K562 (cell line): ENCODE measurements around the gene ATXN7. TPM values are rescaled to one million over a fixed set of nuclear protein-coding genes. Genes with fewer than 3 reads are reported as not detected.

Experiments used
- ATAC-seq: fragments of 200-7000 bp; cut with Tn5 transposase; 3 replicates; pipeline ENCODE4 v1.9.1; 2020; ENCODE audit warnings: moderate library complexity
- BruUV-seq: library from RNA; stranded (reverse); fragments of 400-500 nt; replicated peaks from 2 replicates; lab custom pipeline; 2021; lab: Mats Ljungman, UMichigan
- CTCF ChIA-PET: fragments of 300-600 bp; formaldehyde crosslinking; extraction: SDS; loops from one replicate; lab custom pipeline; 2021; ENCODE audit warnings: low intra/inter-chr PET ratio; lab: Yijun Ruan, JAX
- POLR2A ChIA-PET: fragments of 300-600, 350-650 bp; sonication (Branson Sonifier 250); formaldehyde crosslinking; extraction: SDS; loops from one replicate; lab custom pipeline; 2021; ENCODE audit warnings: antibody characterized with exemption, inconsistent platforms; lab: Yijun Ruan, JAX
- DNase-seq, 4 experiments: peaks; one replicate each; pipeline versions ENCODE4 v3.0.0 to v3.0.0-alpha.2; 2011 to 2018; ENCODE audit warnings: low spot score in 3 of 4, mixed read lengths in 3 of 4; ENCODE audit errors: extremely low read depth in 1 of 4
- FAIRE-seq: peaks from 2 replicates; lab custom pipeline; 2011; peaks lifted over from hg19 to GRCh38; lab: Jason Lieb, UNC
- H2AFZ ChIP-seq: 2 replicates; pipeline ENCODE4 v1.6.0; 2011; ENCODE audit warnings: low read depth, low read length, control low read depth, inconsistent platforms
- H3K27ac ChIP-seq: fragments of 200-600 bp; 3 replicates; pipeline ENCODE4 v1.8.0; 2011; ENCODE audit warnings: low read depth, mild to moderate bottlenecking, control low read depth, inconsistent platforms, low read length, moderate library complexity, mixed read lengths; ENCODE audit errors: extremely low read depth
- H3K27me3 ChIP-seq, 2 experiments: fragments of 300-600 bp in 1 of 2; 2 replicates in 1 of 2; 3 replicates in 1 of 2; pipeline versions ENCODE4 v1.6.0 to v1.8.0; 2011; ENCODE audit warnings: inconsistent platforms in 2 of 2, low read length in 2 of 2, mild to moderate bottlenecking in 1 of 2, mixed read lengths in 1 of 2, moderate library complexity in 1 of 2; ENCODE audit not compliant: control insufficient read depth in 2 of 2, insufficient read depth in 2 of 2
- H3K36me3 ChIP-seq: fragments of 300-600 bp; 3 replicates; pipeline ENCODE4 v1.8.0; 2011; ENCODE audit warnings: mild to moderate bottlenecking, low read length, inconsistent platforms; ENCODE audit not compliant: control insufficient read depth, insufficient read depth
- H3K4me1 ChIP-seq, 2 experiments: fragments of 200-600 bp in 1 of 2; replicated peaks in 1 of 2; 2 replicates in 1 of 2; 3 replicates in 1 of 2; pipeline versions ENCODE4 v1.5.1 to v1.8.0; 2011; ENCODE audit warnings: inconsistent platforms in 2 of 2, low read length in 2 of 2, mild to moderate bottlenecking in 1 of 2, mixed read lengths in 1 of 2, moderate library complexity in 1 of 2; ENCODE audit not compliant: control insufficient read depth in 2 of 2, insufficient read depth in 2 of 2
- H3K4me2 ChIP-seq: 2 replicates; pipeline ENCODE4 v1.6.1; 2011; ENCODE audit warnings: low read length, control low read depth, inconsistent platforms, mixed read lengths; ENCODE audit not compliant: insufficient read depth
- H3K4me3 ChIP-seq: fragments of 200-600 bp; sonication (generic), shearing (Covaris generic); 2 replicates; pipeline ENCODE4 v1.5.1; 2016; ENCODE audit warnings: control low read depth, inconsistent platforms
- H3K79me2 ChIP-seq: fragments of 200-600 bp; 3 replicates; pipeline ENCODE4 v1.8.0; 2011; ENCODE audit warnings: low read length, inconsistent platforms; ENCODE audit not compliant: control insufficient read depth, insufficient read depth
- H3K9ac ChIP-seq, 2 experiments: 2 replicates each; pipeline versions ENCODE4 v1.6.0 to v1.6.1; 2011; ENCODE audit warnings: low read depth in 2 of 2, low read length in 2 of 2, control low read depth in 1 of 2, inconsistent platforms in 1 of 2, mild to moderate bottlenecking in 1 of 2, mixed read lengths in 1 of 2; ENCODE audit not compliant: insufficient read depth in 1 of 2
- H3K9me1 ChIP-seq: one replicate; pipeline ENCODE4 v1.6.0; 2011; ENCODE audit warnings: inconsistent platforms, mild to moderate bottlenecking, low read length, moderate library complexity; ENCODE audit not compliant: control insufficient read depth, insufficient read depth
- H3K9me3 ChIP-seq: replicated peaks from 2 replicates; pipeline ENCODE4 v1.5.1; 2011; ENCODE audit warnings: low read depth, low read length, inconsistent platforms; ENCODE audit not compliant: control insufficient read depth, insufficient read depth
- H4K20me1 ChIP-seq: replicated peaks from 2 replicates; pipeline ENCODE4 v1.6.1; 2011; ENCODE audit warnings: low read length, inconsistent platforms, mixed read lengths; ENCODE audit not compliant: control insufficient read depth, insufficient read depth
- CREB3L1 ChIP-seq: fragments of 450-650 bp; IDR thresholded peaks from 2 replicates; pipeline ENCODE4 v1.6.1; 2014; ENCODE audit warnings: low read depth, mild to moderate bottlenecking, moderate library complexity, borderline replicate concordance
- PHF20 ChIP-seq: fragments of 450-650 bp; IDR thresholded peaks from 2 replicates; pipeline ENCODE4 v1.6.1; 2018; ENCODE audit not compliant: partially characterized antibody
- PHTF2 ChIP-seq: fragments of 250-450 bp; sonication (Bioruptor Pico); IDR thresholded peaks from 2 replicates; pipeline ENCODE4 v1.5.0; 2021; ENCODE audit warnings: mild to moderate bottlenecking
- POLR2AphosphoS2 ChIP-seq: IDR thresholded peaks from 2 replicates; pipeline ENCODE4 v1.6.1; 2012; ENCODE audit warnings: low read length, improper control_type of control experiment
- SNRNP70 ChIP-seq: fragments of 200-400 bp; formaldehyde crosslinking; optimal IDR thresholded peaks from 2 replicates; pipeline ENCODE3; 2017; ENCODE audit warnings: low read depth, low read length
- TBP ChIP-seq: optimal IDR thresholded peaks from 2 replicates; pipeline ENCODE3; 2011; ENCODE audit warnings: low read depth, low read length, improper control_type of control experiment
- USF2 ChIP-seq: sonication (generic); formaldehyde crosslinking; IDR thresholded peaks from 2 replicates; pipeline ENCODE4 v1.5.0; 2020; ENCODE audit warnings: missing genetic modification reagents
- ZNF124 ChIP-seq: sonication (generic); formaldehyde crosslinking; IDR thresholded peaks from 2 replicates; pipeline ENCODE4 v1.8.1; 2022; ENCODE audit warnings: missing genetic modification reagents
- ZZZ3 ChIP-seq: fragments of 450-650 bp; IDR thresholded peaks from 2 replicates; pipeline ENCODE4 v1.6.1; 2016; ENCODE audit warnings: antibody characterized with exemption, mild to moderate bottlenecking, moderate library complexity
- WGBS: fragments of 100-300 bp; shearing (Covaris generic); methylation state at CpG from one replicate; pipeline ENCODE4 v1.1.6; 2016; ENCODE audit warnings: low coverage, mixed read lengths; ENCODE audit not compliant: insufficient coverage; ENCODE audit errors: missing lambda C conversion rate; 5-methylcytosine and 5-hydroxymethylcytosine counted together
- in situ Hi-C: fragments of 300-500 bp; cut with MboI; formaldehyde crosslinking; loops from 4 replicates; pipeline ENCODE4 v1.15.0; 2018; ENCODE audit warnings: inconsistent platforms, mixed read lengths
- intact Hi-C: fragments of 100-400 bp; cut with micrococcal nuclease; formaldehyde crosslinking; loops from 2 replicates; pipeline ENCODE4 v1.14.2; 2022
- polyA plus RNA-seq, 8 experiments: library from polyadenylated mRNA; depleted of rRNA in 4 of 8; stranded (reverse) in 5 of 8; unstranded in 3 of 8; fragments of >200 nt; fragmentation: Nextera tagmentation in 2 of 8; fragmentation: Illumina TruSeq in 1 of 8; extraction: Ambion mirVana in 2 of 8; extraction: Trizol in 1 of 8; gene quantifications; 2 replicates each; pipeline versions ENCODE4 v1.2.1 to v1.2.3, GENCODE V29; 2011 to 2014; ENCODE audit warnings: inconsistent platforms in 1 of 8, missing spikeins in 1 of 8
- total RNA-seq, 7 experiments: library from RNA; depleted of rRNA in 6 of 7; stranded (reverse); fragments of >200 nt in 6 of 7; fragmentation: Illumina TruSeq in 2 of 7; extraction: Trizol in 2 of 7; gene quantifications; 2 replicates each; pipeline versions ENCODE4 v1.2.1 to v1.2.3, GENCODE V29; 2011 to 2021; ENCODE audit warnings: low replicate concordance in 1 of 7
- TF ChIP-seq, protein P1 (sequence below): sonication (generic); formaldehyde crosslinking; IDR thresholded peaks from 2 replicates; pipeline ENCODE4 v1.8.1; 2023; ENCODE audit warnings: missing genetic modification reagents, mild to moderate bottlenecking, borderline replicate concordance

Gene ATXN7
- total and polyA plus RNA-seq, 9 of the 15 experiments (the other 6 are each of a cell fraction or from before 2014, with no cell fraction given), result 0.41 to 9.2 (median 6.7) TPM

DNA sequence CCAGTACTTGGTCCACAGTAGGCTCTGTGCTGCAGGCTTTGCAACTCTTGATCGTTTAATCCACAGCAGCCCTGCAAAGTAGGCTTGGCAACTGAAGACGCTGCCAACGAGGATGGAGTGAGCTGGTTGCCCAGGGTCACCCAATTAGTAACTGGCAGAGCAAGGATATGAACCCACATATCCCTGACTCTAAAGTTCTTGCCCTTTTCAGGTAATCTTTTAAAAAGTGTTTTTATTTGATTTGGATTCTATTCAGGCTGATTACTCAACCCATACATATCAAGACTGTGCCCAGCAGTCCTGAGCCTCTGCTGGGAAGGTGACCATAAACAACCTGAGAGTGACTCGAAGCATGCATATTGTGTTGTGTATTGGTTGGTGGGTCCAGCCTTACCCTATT is 109.3 kb downstream of the ATXN7 start:
- no peaks in the 10 kb centered on the region for H4K20me1 ChIP-seq
- POLR2A ChIA-PET, result no interaction called here

GRCh38 chr3:63973406-63973805 is 109.7 kb downstream of the ATXN7 start:
- DNase-seq, result no peak
- H2AFZ ChIP-seq, result no peak overlapping the region
- no peaks in the 10 kb centered on the region for H3K9me3 ChIP-seq
- H4K20me1 ChIP-seq, result no peaks in the 10 kb centered on the region
- no peak for FAIRE-seq
- H3K27me3 ChIP-seq, result no peaks in the 10 kb centered on the region
- H3K4me3 ChIP-seq, result no peak overlapping the region
- peaks cover 45% of the 10 kb centered on the region for H3K79me2 ChIP-seq
- POLR2A ChIA-PET, result no interaction called here
- in situ Hi-C loops, result no loop called here
- peaks cover 1% of the 10 kb centered on the region; the same call in 2 of the 3 replicates for H3K36me3 ChIP-seq
- intact Hi-C loops, result no loop called here
- H3K9ac ChIP-seq, result no peak overlapping the region
- no TSS peak for BruUV-seq
- no peaks in the 10 kb centered on the region for H3K9me1 ChIP-seq
- CTCF ChIA-PET, result no interaction called here
- peaks cover 0 to 21% of the 10 kb centered on the region in 2 experiments; a peak in 2 of 5 replicates for H3K4me1 ChIP-seq
- no peak overlapping the region for H3K27ac ChIP-seq
- WGBS, result 93% methylated on average over 8 of the region's 8 CpGs
- no peak for ATAC-seq
- no peak overlapping the region for H3K4me2 ChIP-seq
- no peak for TF ChIP-seq SNRNP70
- no peak for TF ChIP-seq PHF20
- TF ChIP-seq USF2 (CRISPR knock-in tag), result no peak
- TF ChIP-seq, protein P1, sequence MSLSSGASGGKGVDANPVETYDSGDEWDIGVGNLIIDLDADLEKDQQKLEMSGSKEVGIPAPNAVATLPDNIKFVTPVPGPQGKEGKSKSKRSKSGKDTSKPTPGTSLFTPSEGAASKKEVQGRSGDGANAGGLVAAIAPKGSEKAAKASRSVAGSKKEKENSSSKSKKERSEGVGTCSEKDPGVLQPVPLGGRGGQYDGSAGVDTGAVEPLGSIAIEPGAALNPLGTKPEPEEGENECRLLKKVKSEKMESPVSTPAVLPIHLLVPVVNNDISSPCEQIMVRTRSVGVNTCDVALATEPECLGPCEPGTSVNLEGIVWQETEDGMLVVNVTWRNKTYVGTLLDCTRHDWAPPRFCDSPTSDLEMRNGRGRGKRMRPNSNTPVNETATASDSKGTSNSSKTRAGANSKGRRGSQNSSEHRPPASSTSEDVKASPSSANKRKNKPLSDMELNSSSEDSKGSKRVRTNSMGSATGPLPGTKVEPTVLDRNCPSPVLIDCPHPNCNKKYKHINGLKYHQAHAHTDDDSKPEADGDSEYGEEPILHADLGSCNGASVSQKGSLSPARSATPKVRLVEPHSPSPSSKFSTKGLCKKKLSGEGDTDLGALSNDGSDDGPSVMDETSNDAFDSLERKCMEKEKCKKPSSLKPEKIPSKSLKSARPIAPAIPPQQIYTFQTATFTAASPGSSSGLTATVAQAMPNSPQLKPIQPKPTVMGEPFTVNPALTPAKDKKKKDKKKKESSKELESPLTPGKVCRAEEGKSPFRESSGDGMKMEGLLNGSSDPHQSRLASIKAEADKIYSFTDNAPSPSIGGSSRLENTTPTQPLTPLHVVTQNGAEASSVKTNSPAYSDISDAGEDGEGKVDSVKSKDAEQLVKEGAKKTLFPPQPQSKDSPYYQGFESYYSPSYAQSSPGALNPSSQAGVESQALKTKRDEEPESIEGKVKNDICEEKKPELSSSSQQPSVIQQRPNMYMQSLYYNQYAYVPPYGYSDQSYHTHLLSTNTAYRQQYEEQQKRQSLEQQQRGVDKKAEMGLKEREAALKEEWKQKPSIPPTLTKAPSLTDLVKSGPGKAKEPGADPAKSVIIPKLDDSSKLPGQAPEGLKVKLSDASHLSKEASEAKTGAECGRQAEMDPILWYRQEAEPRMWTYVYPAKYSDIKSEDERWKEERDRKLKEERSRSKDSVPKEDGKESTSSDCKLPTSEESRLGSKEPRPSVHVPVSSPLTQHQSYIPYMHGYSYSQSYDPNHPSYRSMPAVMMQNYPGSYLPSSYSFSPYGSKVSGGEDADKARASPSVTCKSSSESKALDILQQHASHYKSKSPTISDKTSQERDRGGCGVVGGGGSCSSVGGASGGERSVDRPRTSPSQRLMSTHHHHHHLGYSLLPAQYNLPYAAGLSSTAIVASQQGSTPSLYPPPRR (CRISPR knock-in tag), result no peak
- no peak for TF ChIP-seq ZZZ3
- no peak for TF ChIP-seq CREB3L1
- TF ChIP-seq TBP, result no peak
- no peak for TF ChIP-seq ZNF124 (CRISPR knock-in tag)
- TF ChIP-seq PHTF2 (CRISPR knock-in tag), result no peak

More for the DNA sequence above, 109.3 kb downstream of the ATXN7 start:
- no peak overlapping the region for H3K27ac ChIP-seq
- no TSS peak for BruUV-seq
- FAIRE-seq, result no peak
- no peak for TF ChIP-seq POLR2AphosphoS2
- H3K4me1 ChIP-seq, result peaks cover 3 to 21% of the 10 kb centered on the region in 2 experiments; a peak in 3 of 5 replicates
- no peaks in the 10 kb centered on the region for H3K27me3 ChIP-seq
- peaks cover 46% of the 10 kb centered on the region for H3K79me2 ChIP-seq
- no peak overlapping the region for H3K4me3 ChIP-seq
- CTCF ChIA-PET, result no interaction called here
- ATAC-seq, result no peak
- no peak overlapping the region for H3K4me2 ChIP-seq
- H2AFZ ChIP-seq, result no peak overlapping the region
- DNase-seq, result no peak
- 100% methylated on average over 3 of the region's 4 CpGs for WGBS
- H3K9me1 ChIP-seq, result no peaks in the 10 kb centered on the region
- H3K36me3 ChIP-seq, result peaks cover 3% of the 10 kb centered on the region; the same call in 2 of the 3 replicates
- no peak overlapping the region for H3K9ac ChIP-seq
- in situ Hi-C loops (no loop called here), intact Hi-C loops (no loop called here)
- H3K9me3 ChIP-seq, result no peaks in the 10 kb centered on the region
